Type B pancreatic cell (in vitro differentiated cells): ENCODE measurements around the gene OR6C4. TPM values are rescaled to one million over a fixed set of nuclear protein-coding genes. Genes with fewer than 3 reads are reported as not detected.

Experiments
- total RNA-seq: library from RNA; stranded (reverse); gene quantifications from 2 replicates; pipeline ENCODE4 v1.2.1, GENCODE V29; 2021; ENCODE audit warnings: low replicate concordance

The OR6C4 gene
- total RNA-seq, 1 donor from 2014 or later = not detected

Other genes starting within 250 kb of the OR6C4 start
- not detected in 2 replicates for gene OR6C1, start 235.3 kb upstream of the OR6C4 start, total RNA-seq
- not detected in 2 replicates for gene OR6C3, start 218.9 kb upstream of the OR6C4 start, total RNA-seq
- not detected in 2 replicates for gene OR6C75, start 186.6 kb upstream of the OR6C4 start, total RNA-seq
- gene OR6C65, start 149.1 kb upstream of the OR6C4 start, total RNA-seq = not detected in 2 replicates
- gene OR6C76, start 123.3 kb upstream of the OR6C4 start, total RNA-seq = not detected in 2 replicates
- not detected in 2 replicates for gene OR6C2, start 105.5 kb upstream of the OR6C4 start, total RNA-seq
- not detected in 2 replicates for gene OR6C70, start 79.5 kb upstream of the OR6C4 start, total RNA-seq
- not detected in 2 replicates for gene OR6C68, start 57.2 kb upstream of the OR6C4 start, total RNA-seq
- not detected in 2 replicates for gene OR2AP1, start 22.9 kb downstream of the OR6C4 start, total RNA-seq
- not detected in 2 replicates for gene OR10P1, start 87.3 kb downstream of the OR6C4 start, total RNA-seq
- gene ITGA7, start 158.3 kb downstream of the OR6C4 start, total RNA-seq = 10.4 and 39.2 TPM in 2 replicates
- 89.9 and 98.6 TPM in 2 replicates for gene BLOC1S1, start 166.4 kb downstream of the OR6C4 start, total RNA-seq
- 7.4 and 14.1 TPM in 2 replicates for gene RDH5, start 170.8 kb downstream of the OR6C4 start, total RNA-seq
- gene CD63, start 179.4 kb downstream of the OR6C4 start, total RNA-seq = 525 and 567 TPM in 2 replicates
- gene GDF11, start 193.5 kb downstream of the OR6C4 start, total RNA-seq = 11.8 and 40.1 TPM in 2 replicates